ENCODE data around the gene RABL6.
"Not testable (repeated sequence)": the region's sequence is repeated elsewhere in the genome, so short reads cannot be mapped to it uniquely, and the experiment has no call there.

RABL6 gene

DNA sequence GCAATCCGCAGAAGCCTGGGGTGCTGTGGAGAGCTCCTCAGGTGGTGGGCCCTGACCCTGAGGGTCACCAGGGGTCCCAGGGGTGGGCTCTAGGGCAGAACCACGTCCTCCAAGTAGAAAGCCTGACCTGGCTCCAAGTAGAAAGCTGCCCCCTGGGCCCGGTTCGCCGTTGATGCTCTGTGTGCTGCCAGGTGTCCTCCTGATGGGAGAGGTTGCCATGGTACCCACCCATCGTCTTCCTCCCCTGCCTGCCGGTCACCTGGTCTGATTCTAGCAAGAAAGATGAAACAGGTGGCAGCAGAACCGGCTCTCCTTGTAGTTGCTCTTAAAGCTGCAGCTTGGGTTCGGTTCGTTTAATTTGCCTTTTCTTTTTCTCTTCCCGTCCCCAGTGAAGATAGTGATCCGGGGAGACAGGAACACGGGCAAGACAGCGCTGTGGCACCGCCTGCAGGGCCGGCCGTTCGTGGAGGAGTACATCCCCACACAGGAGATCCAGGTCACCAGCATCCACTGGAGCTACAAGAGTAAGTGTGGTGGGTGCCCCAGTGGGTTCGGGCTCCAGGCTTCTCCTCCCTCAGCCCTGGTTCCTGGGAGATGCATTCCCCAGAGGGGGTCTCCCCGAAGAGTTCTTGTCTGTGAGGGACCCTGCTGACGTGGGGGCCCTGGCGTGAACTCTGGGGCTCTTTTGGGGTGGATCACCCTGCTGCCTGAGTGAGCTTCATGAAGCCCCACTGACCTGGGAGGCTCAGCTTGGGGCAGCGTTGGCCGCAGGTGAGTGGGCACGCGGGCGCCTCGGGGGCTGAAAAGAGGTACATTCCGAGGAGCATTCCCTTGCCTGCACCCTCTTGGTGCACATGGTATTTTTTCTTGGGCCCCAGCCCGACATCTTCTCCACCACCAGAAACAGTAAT is 15.6 kb downstream of the RABL6 start:
- DNase-seq: no peak

DNA sequence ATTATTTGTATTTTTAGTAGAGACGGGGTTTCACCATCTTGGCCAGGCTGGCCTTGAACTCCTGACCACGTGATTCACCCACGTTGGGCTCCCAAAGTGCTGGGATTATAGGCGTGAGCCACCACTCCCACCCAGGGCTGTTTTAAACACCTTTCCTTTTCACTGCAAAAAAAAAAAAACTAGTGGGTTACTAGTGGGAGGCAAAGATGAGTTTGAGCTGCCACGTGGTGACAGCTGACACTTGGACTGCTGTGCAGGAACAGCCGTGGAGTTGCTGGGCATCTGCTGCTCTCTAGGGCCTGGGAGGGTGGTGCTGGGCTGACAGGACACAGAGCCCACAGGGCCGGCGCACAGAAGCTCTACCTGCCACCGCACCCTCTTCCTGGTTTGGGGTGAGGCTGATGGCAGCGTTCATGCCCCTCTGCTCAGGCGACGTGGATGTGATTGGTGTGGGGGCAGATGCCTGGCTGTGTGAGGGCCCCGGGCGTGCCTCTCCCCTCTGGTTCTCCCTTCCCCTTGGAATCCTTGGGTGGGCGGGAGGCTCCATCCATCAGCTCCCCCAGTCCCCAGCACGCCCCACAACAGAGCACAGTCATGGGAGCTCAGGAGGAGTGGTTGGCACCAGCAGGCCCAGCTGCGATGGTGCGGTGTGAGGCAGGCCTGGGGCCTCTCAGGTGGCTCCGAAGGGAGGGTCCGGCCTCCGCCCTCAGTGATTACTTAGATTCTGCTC is 16.9 kb downstream of the RABL6 start:
- DNase-seq: no peak

DNA sequence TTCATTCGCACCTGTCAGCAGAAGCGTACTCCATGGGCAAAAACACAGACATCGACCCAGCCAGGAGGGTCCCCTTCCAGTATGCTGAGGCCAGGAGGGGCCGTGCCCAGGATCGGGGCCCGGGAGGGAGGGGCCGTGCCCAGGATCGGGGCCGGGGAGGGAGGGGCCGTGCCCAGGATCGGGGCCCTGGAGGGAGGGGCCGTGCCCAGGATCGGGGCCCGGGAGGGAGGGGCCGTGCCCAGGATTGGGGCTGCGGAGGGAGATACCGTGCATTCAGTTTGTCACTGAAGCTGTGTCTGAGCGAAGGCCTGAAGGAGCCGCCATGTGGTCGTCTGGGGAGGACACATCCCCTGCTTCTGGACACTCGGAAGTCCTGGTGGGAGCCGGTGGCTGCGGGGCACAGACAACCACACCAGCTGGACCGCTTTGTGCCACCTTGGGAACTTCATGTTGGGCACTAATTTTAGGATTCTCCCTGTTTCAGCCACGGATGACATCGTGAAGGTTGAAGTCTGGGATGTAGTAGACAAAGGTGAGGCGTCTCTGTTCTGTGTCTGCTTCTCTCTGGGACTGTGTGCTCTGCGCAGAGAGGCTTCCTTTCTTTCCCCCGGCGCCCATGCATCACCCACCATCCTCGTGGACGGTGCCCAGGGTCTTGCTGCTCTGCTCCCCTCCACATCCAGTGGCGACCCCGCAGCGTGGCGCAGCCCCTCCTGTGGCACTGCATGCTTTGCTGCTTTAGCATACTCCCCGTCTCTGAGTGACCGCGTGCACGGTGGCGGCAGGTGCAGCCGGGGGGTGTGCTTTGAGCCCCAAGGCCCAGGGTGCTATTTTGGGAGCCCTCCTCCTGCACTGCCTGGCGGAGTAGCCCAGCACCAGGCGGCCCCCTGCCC is 17.8 kb downstream of the RABL6 start:
- no peak for DNase-seq

DNA sequence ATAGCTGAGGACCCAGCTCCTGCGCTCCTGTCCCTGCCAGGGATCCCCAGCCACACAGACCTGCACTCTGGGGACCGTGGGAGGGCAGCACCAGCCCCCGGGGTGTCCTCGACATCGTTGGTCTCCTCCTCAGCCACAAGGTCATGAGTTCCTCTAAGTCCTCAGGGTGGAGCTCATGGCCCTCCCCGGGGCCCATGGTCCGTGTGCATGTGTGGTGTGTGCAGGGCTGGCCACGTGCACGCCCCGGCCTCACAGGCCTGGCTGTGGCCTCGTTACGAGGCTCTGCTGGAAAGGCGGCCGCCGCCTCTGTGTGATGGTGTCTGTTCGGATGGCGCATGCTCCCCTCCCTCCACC is 18.4 kb downstream of the RABL6 start:
- DNase-seq: no peak

DNA sequence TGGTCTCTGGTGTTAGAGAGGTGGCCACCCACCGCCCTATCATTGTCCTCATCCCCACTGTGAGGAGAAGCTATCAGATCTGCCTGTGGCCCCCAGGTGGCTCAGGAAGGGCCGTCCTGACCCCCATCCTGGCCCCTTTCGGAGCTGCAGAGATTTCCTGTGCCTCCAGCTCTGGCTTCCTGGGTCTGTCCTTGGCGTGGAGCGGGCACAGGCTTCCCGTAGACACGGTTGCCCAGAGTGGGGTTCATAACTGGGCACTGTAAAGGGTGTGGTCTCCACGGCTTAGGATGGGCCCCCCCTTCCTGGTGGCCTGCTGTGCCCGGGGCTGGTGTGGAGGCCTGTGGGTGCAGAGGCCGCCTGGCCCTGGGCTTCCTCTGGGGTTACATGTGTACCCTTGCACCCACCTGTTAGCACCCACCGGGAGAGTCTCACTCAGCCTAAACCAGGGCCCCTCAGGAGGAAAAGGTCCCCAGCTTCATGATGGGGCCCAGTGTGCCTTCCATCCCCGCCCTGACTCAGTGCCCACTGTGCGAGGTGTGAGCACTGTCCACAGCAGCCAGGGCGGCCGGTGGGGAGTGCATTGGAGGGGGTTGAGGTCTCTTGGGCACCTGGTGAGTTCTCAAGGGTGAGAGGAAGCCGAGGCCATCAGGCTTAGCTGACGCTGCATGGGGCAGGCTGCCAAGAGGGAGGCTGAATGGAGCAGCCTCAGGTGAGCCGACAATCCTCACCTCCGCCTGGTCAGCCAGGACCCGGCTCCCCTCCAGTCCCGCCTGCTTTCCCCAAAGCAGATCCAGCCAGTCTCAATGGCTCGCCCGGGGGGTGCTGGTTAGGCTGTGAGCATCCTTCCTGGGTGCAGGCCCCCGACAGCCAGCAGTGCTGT is 19.2 kb downstream of the RABL6 start:
- no peak for DNase-seq

DNA sequence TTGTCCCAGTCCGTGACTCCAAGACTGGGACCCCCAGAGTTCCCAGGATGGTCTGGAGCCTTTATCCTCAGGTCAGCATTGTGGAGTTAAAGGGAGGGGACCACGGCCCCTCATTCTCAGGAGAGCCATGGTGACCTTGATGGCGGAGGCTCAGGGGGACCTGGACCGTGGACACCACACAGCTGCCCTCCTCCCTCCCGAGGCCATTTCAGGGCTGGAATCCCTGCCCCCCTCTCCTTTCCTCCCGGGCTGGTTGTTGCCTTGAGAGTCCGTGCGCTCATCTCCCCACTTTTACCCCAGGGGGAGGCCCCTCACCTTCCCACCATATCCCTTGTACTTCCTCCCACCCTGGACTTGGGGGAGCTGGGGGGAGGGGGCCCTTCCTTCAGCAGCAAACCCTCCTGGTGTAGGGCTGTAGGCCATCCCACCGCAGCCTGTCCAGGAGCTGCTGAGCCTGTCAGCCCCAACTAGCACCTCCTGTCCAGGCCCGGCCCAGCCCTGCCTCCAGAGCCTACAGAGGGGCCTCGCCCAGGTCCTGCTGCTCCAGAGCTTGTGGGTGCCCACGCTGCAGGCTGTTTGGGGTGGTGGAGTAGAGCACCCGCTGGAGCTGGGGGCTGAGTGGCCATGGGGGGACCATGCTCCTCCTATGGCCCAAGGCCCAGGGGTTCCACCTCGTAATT is 20.2 kb downstream of the RABL6 start:
- DNase-seq: no peak

DNA sequence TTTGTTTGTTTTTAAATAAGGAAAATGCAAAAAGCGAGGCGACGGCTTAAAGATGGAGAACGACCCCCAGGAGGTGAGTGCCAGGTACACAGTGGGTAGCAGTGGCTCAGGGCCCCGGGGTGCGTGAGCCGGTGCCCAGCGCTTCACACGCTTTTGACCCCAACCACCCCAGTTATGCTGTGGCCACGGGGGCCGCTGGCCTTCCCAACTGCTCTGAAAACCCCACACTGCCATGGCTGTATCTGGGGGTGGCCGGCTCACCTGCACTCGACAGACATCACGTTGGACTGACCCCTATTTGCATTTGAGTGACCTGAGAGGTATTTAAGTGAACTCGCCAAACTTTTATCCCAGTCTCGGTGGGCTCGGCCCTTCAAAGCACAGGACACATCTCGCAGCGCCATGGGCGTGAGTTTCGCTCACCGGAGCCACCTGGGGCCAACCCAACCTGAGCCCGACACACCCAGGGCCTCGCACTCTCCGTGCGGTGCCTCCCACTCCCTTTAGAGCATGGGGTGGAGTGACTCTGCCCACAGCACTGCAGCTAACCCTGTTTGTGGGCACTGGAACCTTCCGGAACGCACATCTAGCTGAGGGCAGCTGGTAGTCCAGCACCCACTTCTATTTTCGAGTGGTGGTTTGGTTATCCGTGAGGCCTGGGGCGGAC is 20.9 kb downstream of the RABL6 start:
- DNase-seq: no peak

DNA sequence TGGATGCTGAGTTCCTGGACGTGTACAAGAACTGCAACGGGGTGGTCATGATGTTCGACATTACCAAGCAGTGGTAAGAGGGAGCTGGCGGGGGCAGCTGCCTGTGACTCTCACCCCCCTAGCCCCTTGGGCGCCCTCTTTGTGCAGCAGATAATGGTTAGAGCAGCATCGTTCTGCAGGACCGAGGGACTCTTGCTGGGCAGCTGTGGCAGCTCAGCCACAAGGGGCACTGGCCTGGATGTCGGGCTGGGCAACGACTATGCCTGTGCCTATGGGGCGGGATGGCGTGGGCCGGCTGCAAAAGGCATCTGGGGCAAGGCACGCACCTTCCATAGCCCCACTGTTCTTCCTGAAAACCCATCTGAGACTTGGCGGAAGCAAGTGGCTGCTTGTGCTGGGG is 21.7 kb downstream of the RABL6 start:
- no peak for DNase-seq

DNA sequence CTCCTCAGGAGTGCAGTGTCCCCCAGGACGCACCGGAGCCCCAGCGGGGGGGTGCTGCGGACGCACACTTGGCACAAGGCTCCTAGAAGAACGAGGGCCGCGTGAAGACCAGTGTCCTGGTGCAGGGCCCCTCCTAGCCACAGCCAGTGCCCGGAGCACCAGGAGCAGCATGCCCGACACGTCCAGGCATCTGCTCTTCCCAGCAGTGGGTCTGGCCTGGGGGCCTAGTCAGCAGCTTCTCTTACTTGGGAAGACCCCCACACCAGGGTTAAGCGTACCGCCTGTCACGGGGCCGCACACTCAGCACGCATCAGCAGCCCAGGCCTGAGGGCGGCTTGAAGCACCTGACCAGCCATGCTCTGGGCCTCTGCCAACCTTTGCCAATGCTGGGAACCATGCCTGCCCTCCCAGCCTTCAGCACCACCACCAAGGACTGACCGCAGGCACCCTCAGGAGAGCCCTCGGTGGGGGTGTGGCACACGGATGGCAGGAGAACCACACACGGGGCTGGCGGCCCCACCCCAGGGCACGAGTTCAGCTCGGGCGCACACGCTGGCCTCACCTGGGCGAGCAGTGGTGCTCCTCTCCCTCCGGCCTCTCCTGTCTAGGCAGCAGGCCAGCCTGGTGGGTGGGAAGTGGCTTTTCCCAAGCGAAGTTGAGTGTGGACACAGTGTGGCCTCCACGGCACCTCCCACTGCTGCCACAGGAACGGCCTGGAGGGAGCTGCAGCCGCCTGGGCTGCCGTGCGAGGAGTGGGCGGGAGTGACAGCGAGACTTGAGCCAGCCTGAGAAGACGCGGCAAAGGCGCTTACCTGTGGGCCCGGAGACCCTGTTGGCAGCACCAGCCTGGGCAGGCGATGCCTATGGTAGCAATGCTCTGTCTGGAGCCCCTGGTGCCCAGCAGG is 22.5 kb downstream of the RABL6 start:
- DNase-seq: no peak

DNA sequence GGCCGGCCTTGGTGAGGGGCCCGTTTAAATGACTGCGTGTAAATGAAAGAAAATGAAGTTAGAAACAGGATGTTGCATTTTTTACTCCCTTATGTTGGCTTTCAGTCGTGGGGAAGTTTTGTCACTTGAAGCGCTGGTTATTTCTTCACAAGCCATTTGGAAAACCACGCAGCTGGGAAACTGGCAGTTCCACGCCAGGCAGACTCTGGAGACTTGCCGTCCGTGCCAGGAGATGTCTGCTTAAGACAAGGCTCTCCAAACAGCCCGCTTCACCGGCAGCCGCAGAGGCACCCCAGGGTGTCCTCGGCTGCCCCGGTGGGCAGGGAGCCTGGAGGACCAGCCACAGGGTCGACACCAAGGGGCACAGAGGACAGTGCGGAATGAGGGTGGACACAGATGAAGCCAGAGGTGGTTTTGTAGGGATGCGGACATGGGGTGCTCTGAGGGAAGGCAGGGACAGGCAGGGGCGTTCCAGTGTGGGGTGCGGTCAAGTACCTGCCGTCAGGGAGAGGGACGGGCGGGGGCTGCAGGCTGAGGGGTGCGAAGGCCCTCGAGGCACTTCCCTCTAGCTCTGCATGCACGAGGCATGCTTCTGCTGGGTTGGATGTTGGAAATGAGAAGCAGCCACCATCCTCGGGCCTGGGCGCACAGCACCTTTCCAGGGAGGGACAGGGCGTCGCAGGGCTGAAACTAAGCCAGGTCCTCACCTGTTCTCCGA is 23.4 kb downstream of the RABL6 start:
- DNase-seq: no peak

DNA sequence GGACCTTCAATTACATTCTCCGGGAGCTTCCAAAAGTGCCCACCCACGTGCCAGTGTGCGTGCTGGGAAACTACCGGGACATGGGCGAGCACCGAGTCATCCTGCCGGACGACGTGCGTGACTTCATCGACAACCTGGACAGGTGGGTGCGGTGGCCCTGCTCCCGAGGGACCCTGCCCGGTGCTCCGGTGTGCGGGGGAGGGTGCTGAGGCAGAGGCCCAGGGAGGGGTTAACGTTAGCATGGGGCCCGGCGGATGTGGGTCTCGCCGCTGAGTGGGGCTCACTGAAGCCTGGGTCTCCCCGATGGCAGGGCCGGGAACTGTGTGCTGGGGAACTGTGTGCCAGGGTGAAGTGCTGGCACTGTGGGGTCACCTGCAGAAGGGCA is 24.0 kb downstream of the RABL6 start:
- no peak for DNase-seq

DNA sequence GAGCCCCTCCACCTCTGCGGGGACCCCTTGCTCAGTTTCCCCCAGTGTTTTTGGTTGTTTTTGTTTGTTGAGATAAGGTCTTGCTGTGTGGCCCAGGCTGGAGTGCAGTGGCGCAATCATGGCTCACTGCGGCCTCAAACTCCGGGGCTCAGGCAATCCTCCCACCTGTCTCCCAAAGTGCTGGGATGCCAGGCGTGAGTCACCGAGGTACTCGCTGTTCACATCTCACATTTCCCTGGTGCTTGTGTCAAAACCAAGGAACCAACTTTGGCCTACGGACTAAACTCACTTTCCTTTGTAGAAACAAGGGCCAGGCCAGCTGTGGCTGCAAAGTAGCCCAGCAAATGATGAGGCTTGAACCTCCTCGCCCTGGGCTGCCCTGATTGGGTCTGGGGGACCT is 24.8 kb downstream of the RABL6 start:
- DNase-seq: no peak

DNA sequence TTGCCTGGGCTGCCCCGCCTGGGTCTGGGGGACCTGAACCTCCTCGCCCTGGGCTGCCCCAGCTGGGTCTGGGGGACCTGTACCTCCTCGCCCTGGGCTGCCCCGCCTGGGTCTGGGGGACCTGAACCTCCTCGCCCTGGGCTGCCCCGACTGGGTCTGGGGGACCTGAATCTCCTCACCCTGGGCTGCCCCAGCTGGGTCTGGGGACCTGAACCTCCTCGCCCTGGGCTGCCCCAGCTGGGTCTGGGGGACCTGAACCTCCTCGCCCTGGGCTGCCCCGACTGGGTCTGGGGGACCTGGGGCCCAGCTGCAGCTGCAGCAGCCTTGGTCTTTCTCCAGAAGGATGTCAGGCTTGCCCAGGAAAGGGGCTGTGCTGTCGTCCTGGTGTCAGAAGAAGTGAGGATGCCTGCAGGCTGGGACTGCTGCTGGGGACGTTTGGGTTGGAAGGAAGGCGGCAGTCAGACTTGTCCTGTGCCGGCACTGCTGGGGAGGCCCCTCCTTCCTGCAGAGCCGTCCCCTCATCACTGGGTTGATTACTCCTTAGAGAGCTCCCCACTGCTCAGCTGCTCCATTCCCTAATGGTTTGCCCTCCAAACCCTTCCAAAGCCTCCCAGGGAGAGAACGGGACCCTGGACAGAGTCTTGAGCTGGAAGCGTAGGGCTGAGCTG is 25.8 kb downstream of the RABL6 start:
- not testable (repeated sequence) for DNase-seq

DNA sequence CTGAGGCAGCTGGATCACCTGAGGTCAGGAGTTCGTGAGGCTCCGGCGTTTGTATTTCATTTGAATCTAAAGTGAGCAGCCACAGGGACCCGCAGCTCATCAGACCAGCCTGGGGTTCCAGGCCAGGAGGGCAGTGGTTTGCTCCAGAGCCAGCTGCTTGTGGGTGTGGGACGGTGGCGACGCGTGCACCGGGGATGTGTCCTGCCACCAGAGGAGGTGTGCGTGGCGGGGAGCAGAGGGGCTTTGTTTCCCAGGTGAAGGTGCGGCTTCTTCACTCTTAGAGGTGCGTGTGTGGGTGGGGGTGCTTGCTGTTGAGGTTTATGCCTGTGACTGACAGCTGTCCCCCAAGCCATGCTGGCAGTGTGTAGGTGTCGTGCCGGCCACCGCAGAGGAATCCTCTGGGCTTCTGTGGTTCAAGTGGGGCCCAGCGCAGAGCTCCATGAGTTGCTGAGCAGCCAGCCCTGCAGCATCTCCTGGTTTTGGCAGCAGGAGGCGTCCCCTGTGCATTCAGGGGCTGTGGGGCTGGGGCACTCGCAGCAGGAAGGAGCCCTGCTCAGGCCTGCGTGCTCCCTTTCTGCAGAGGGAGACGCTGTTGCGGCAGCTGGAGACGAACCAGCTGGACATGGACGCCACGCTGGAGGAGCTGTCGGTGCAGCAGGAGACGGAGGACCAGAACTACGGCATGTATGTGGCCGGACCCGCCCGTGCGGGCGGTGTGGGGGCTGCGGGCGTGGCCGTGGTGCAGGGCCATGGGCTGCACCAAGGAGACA is 27.6 kb downstream of the RABL6 start:
- DNase-seq: no peak

DNA sequence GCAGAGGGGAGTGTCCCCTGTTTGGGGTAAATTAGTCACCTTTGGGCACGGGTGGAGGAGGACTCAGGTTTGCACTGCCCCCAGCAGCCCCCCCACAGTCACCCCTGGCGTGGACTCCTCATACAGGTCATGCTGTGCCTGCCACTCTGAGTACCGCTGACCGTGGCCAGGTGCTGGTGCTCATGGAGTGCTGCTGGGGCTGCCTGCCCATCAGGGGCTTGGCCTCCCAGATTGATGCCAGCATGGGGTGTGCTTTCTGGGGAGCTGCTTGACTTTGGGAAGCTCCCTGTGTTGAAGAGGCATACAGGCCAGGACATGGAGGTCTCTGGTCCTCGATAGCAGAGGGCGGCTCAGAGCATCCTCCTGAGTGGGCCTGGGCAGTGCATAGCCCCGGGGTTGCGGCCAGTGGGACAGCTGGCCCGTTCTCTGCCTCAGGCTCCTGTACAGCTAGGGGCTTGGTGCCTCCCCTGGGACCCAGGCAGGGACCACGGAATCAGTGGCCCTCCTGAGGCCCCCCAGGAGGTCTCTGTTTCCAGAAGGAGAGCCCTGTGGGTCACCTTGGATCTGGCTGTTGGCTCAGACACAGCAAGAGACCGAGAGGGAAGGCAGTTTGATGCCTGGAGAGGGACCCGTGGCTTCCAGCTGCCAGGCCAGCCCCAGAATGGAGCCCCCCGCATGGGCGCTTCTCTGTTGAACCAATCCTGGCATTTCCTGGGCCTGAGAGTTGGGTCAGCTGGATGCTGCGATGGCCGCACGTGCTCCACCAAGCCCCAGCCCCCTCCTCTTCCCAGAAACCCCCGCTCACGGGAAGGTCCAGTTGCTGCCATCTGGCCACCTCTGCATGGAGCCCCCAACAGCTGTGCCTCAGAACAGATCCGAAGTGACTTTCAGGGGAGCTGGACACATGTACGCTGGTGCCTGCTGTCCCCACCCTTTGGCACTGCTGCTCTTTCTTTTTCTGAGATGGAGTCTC is 28.5 kb downstream of the RABL6 start:
- DNase-seq: no peak

DNA sequence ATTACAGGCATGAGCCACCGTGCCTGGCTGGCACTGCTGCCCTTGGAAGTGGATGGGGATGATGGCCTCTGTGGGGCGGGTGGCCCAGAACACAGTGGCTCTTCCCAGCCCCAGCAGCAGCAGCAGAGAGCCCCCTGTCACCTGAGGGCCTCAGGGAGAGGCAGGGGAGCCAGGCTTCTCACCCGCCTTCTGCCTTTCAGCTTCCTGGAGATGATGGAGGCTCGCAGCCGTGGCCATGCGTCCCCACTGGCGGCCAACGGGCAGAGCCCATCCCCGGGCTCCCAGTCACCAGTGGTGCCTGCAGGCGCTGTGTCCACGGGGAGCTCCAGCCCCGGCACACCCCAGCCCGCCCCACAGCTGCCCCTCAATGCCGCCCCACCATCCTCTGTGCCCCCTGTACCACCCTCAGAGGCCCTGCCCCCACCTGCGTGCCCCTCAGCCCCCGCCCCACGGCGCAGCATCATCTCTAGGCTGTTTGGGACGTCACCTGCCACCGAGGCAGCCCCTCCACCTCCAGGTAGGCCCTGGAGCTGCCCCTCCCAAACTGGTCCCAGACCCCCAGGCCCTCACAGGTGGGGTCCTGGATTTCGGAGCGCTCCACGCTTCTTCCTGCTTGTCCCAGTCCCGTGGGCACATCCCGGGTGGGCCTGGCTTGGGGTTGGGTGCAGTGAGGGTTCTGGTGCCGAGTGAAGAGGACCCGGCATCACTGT is 29.6 kb downstream of the RABL6 start:
- no peak for DNase-seq
